HepG2 (cell line): ENCODE results near the gene SPNS2. TPM values are rescaled to one million over a fixed set of nuclear protein-coding genes. Genes with fewer than 3 reads are reported as not detected.

Experiments
- ASH2L ChIP-seq: fragments of 300-600, 200-600 bp; sonication (generic); IDR thresholded peaks from 2 replicates; pipeline ENCODE4 v1.7.0; 2017; ENCODE audit warnings: low read depth, mild to moderate bottlenecking, moderate library complexity, mixed read lengths, low read length; ENCODE audit not compliant: insufficient read length
- ATF7 ChIP-seq, 2 experiments: fragments of 450-650 bp in 1 of 2; sonication (generic) in 1 of 2; formaldehyde crosslinking in 1 of 2; IDR thresholded peaks; 2 replicates each; pipeline versions ENCODE4 v1.4.0 to v1.6.1; 2016 to 2020; ENCODE audit warnings: antibody characterized with exemption in 1 of 2, mild to moderate bottlenecking in 1 of 2, missing genetic modification reagents in 1 of 2
- BATF2 ChIP-seq: sonication (generic); formaldehyde crosslinking; IDR thresholded peaks from 2 replicates; pipeline ENCODE4 v1.8.0; 2022; ENCODE audit warnings: mild to moderate bottlenecking, missing genetic modification reagents, moderate library complexity
- BCLAF1 ChIP-seq: fragments of 450-650 bp; IDR thresholded peaks from 2 replicates; pipeline ENCODE4 v1.6.1; 2017; ENCODE audit warnings: mild to moderate bottlenecking
- CBX5 ChIP-seq: sonication (generic); formaldehyde crosslinking; IDR thresholded peaks from 2 replicates; pipeline ENCODE4 v1.4.0; 2020; ENCODE audit warnings: missing genetic modification reagents, borderline replicate concordance
- GATAD2A ChIP-seq: IDR thresholded peaks from 2 replicates; pipeline ENCODE4 v1.6.1; 2016
- HNRNPL ChIP-seq: fragments of 200-400 bp; formaldehyde crosslinking; IDR thresholded peaks from 2 replicates; pipeline ENCODE4 v1.6.1; 2017; ENCODE audit warnings: mild to moderate bottlenecking, low read depth, low read length
- IRF1 ChIP-seq: sonication (generic); formaldehyde crosslinking; IDR thresholded peaks from 2 replicates; pipeline ENCODE4 v1.4.0; 2020; ENCODE audit warnings: low read depth, mild to moderate bottlenecking, missing genetic modification reagents
- MLX ChIP-seq: IDR thresholded peaks from 2 replicates; pipeline ENCODE4 v1.6.1; 2016
- PHF21A ChIP-seq: sonication (generic); formaldehyde crosslinking; IDR thresholded peaks from 2 replicates; pipeline ENCODE4 v1.5.0; 2020; ENCODE audit warnings: mild to moderate bottlenecking, missing genetic modification reagents
- PHF8 ChIP-seq: sonication (generic); formaldehyde crosslinking; IDR thresholded peaks from 2 replicates; pipeline ENCODE4 v1.5.0; 2020; ENCODE audit warnings: missing genetic modification reagents
- TAF1 ChIP-seq: sonication (generic); formaldehyde crosslinking; IDR thresholded peaks from 2 replicates; pipeline ENCODE4 v1.4.0; 2020; ENCODE audit warnings: missing genetic modification reagents
- TCF7 ChIP-seq: sonication (generic); IDR thresholded peaks from 2 replicates; pipeline ENCODE4 v1.6.1; 2016; ENCODE audit warnings: antibody characterized with exemption, low read depth
- TFDP1 ChIP-seq: IDR thresholded peaks from 2 replicates; pipeline ENCODE4 v1.6.1; 2016; ENCODE audit warnings: missing compliant biosample characterization, missing genetic modification reagents, borderline replicate concordance
- THRA ChIP-seq: sonication (generic); formaldehyde crosslinking; IDR thresholded peaks from 2 replicates; pipeline ENCODE4 v1.4.0; 2020; ENCODE audit warnings: missing genetic modification reagents, borderline replicate concordance
- ZBTB34 ChIP-seq: sonication (generic); formaldehyde crosslinking; IDR thresholded peaks from 2 replicates; pipeline ENCODE4 v1.8.0; 2022; ENCODE audit warnings: mild to moderate bottlenecking, missing genetic modification reagents
- ZNF367 ChIP-seq: sonication (generic); formaldehyde crosslinking; IDR thresholded peaks from 2 replicates; pipeline ENCODE4 v1.4.0; 2020; ENCODE audit warnings: missing genetic modification reagents, borderline replicate concordance
- ZNF589 ChIP-seq: sonication (generic); formaldehyde crosslinking; conservative IDR thresholded peaks from 2 replicates; pipeline ENCODE4 v1.8.0; 2022; ENCODE audit warnings: mild to moderate bottlenecking, moderate library complexity, missing genetic modification reagents
- ZNF737 ChIP-seq: sonication (generic); formaldehyde crosslinking; IDR thresholded peaks from 2 replicates; pipeline ENCODE4 v1.5.0; 2020; ENCODE audit warnings: missing genetic modification reagents, mild to moderate bottlenecking, borderline replicate concordance
- polyA plus RNA-seq, 8 experiments: library from polyadenylated mRNA; depleted of rRNA in 3 of 8; stranded (reverse) in 7 of 8; unstranded in 1 of 8; fragments of >200 nt; fragmentation: Illumina TruSeq in 4 of 8; extraction: Trizol in 4 of 8; gene quantifications; 2 replicates each; pipeline versions ENCODE4 v1.2.1 to v1.2.3, GENCODE V29; 2011 to 2016; ENCODE audit warnings: low read depth in 4 of 8, missing spikeins in 1 of 8, mixed read lengths in 1 of 8; ENCODE audit not compliant: insufficient read depth in 1 of 8
- total RNA-seq, 5 experiments: library from RNA; depleted of rRNA; stranded (reverse); fragments of >200 nt; fragmentation: Illumina TruSeq; extraction: Trizol; gene quantifications; 2 replicates each; pipeline ENCODE4 v1.2.3, GENCODE V29; 2016; ENCODE audit warnings: low read depth in 1 of 5

SPNS2 gene
- total and polyA plus RNA-seq, 2 of the 13 experiments (the other 11 are each of a cell fraction or from before 2014, with no cell fraction given) = 0.01 TPM; not detected in 1

- TF ChIP-seq BCLAF1 = no peak
- peak; percentile 44; the same call in 1 of the 2 replicates for TF ChIP-seq TFDP1
- no peak for TF ChIP-seq TAF1 (CRISPR knock-in tag)
- TF ChIP-seq PHF21A (CRISPR knock-in tag) = peak; percentile 57; the same call in 1 of the 2 replicates
- no peak for TF ChIP-seq ZNF737 (CRISPR knock-in tag)
- no peak for TF ChIP-seq BATF2 (CRISPR knock-in tag)
- TF ChIP-seq CBX5 (CRISPR knock-in tag) = no peak
- TF ChIP-seq HNRNPL = no peak
- no peak for TF ChIP-seq ZNF367 (CRISPR knock-in tag)
- no peak for TF ChIP-seq ZNF589 (CRISPR knock-in tag)
- no peak for TF ChIP-seq IRF1 (CRISPR knock-in tag)
- peak; percentile 51 for TF ChIP-seq GATAD2A (CRISPR knock-in tag)
- no peak for TF ChIP-seq TCF7
- no peak for TF ChIP-seq ZBTB34 (CRISPR knock-in tag)
- TF ChIP-seq MLX = peak; percentile 97
- TF ChIP-seq ASH2L = no peak
- no peak for TF ChIP-seq ATF7 (IDR thresholded peaks at IDR 0.05)
- no peak for TF ChIP-seq ATF7 (CRISPR knock-in tag; IDR thresholded peaks at IDR 0.05)
- no peak for TF ChIP-seq PHF8
- 0 out of 2 replicates have a peak, but pooled peaks have one; percentile 28 for TF ChIP-seq THRA (CRISPR knock-in tag)
Measured at GRCh38 chr17:4480929-4481898, 17.5 kb upstream of the SPNS2 start (continued).
